Measurements from ENCODE around the gene ETS2.
"Not testable (repeated sequence)": the region's sequence is repeated elsewhere in the genome, so short reads cannot be mapped to it uniquely, and the experiment has no call there.

ETS2 gene

GRCh38 chr21:38839328-38840286, 33.9 kb downstream of the ETS2 start:
- no peak for DNase-seq

GRCh38 chr21:38840456-38841300, 34.9 kb downstream of the ETS2 start:
- DNase-seq: no peak

- DNase-seq: no peak
These were observed 35.7 kb downstream of the ETS2 start for GRCh38 chr21:38841472-38841871.

GRCh38 chr21:38842079-38842478, 36.4 kb downstream of the ETS2 start:
- DNase-seq: no peak

- DNase-seq: no peak
These were observed 37.6 kb downstream of the ETS2 start for GRCh38 chr21:38843379-38843778.

GRCh38 chr21:38843806-38844503, 38.2 kb downstream of the ETS2 start:
- DNase-seq: no peak

GRCh38 chr21:38845374-38845773, 39.6 kb downstream of the ETS2 start:
- DNase-seq: not testable (repeated sequence)

- no peak for DNase-seq
These were observed 41.8 kb downstream of the ETS2 start for GRCh38 chr21:38847556-38847955.

GRCh38 chr21:38848187-38848609, 42.5 kb downstream of the ETS2 start:
- DNase-seq: no peak

- DNase-seq: no peak
These were observed 44.0 kb downstream of the ETS2 start for GRCh38 chr21:38849776-38850175.

GRCh38 chr21:38850277-38850951, 44.7 kb downstream of the ETS2 start:
- no peak for DNase-seq

- DNase-seq: no peak
These were observed 45.4 kb downstream of the ETS2 start for GRCh38 chr21:38851101-38851500.

- DNase-seq: no peak
These were observed 46.5 kb downstream of the ETS2 start for GRCh38 chr21:38852278-38852677.

GRCh38 chr21:38852708-38853107, 47.0 kb downstream of the ETS2 start:
- DNase-seq: no peak

GRCh38 chr21:38853421-38853919, 47.7 kb downstream of the ETS2 start:
- DNase-seq: no peak

GRCh38 chr21:38857152-38857825, 51.6 kb downstream of the ETS2 start:
- no peak for DNase-seq

GRCh38 chr21:38858026-38858811, 52.5 kb downstream of the ETS2 start:
- DNase-seq: no peak

- no peak for DNase-seq
These were observed 53.1 kb downstream of the ETS2 start for GRCh38 chr21:38858812-38859205.

GRCh38 chr21:38859852-38860251, 54.1 kb downstream of the ETS2 start:
- no peak for DNase-seq

GRCh38 chr21:38861056-38861455, 55.3 kb downstream of the ETS2 start:
- peak in 1 of 2 experiments; percentile 2 for DNase-seq

All from NCI-H526 (cell line).